Keratinocyte (primary cell): ENCODE measurements around the gene SMIM27. TPM values are rescaled to one million over a fixed set of nuclear protein-coding genes. Genes with fewer than 3 reads are reported as not detected.
"Not testable (repeated sequence)": the region's sequence is repeated elsewhere in the genome, so short reads cannot be mapped to it uniquely, and the experiment has no call there.

Source experiments
- DNase-seq: peaks from one replicate; pipeline ENCODE4 v3.0.0-alpha.2; 2011; ENCODE audit warnings: low read depth, missing footprints, low spot score
- FAIRE-seq: peaks from 2 replicates; lab custom pipeline; 2011; peaks lifted over from hg19 to GRCh38; lab: Jason Lieb, UNC
- H2AFZ ChIP-seq: 2 replicates; pipeline ENCODE4 v1.6.0; 2012; ENCODE audit warnings: low read length, control low read depth, inconsistent platforms; ENCODE audit not compliant: control insufficient read depth
- H3K27ac ChIP-seq: 2 replicates; pipeline ENCODE4 v1.5.1; 2011; ENCODE audit warnings: low read length; ENCODE audit not compliant: control insufficient read depth, insufficient read depth
- H3K27me3 ChIP-seq: 3 replicates; pipeline ENCODE4 v1.6.0; 2011; ENCODE audit warnings: low read length; ENCODE audit not compliant: control insufficient read depth, insufficient read depth; ENCODE audit errors: extremely low read depth
- H3K36me3 ChIP-seq, 2 experiments: 2 replicates in 1 of 2; 3 replicates in 1 of 2; pipeline ENCODE4 v1.5.1; 2011; ENCODE audit warnings: low read length in 2 of 2, mild to moderate bottlenecking in 1 of 2; ENCODE audit not compliant: control insufficient read depth in 2 of 2, insufficient read depth in 2 of 2; ENCODE audit errors: extremely low read depth in 1 of 2
- H3K4me1 ChIP-seq: 3 replicates; pipeline ENCODE4 v1.5.1; 2011; ENCODE audit warnings: low read length; ENCODE audit not compliant: control insufficient read depth, insufficient read depth; ENCODE audit errors: extremely low read depth
- H3K4me2 ChIP-seq: 3 replicates; pipeline ENCODE4 v1.6.0; 2011; ENCODE audit warnings: low read depth, low read length; ENCODE audit not compliant: control insufficient read depth, insufficient read depth; ENCODE audit errors: extremely low read depth
- H3K4me3 ChIP-seq, 3 experiments: fragments of 200-600 bp in 1 of 3; sonication (generic) in 1 of 3; 2 replicates in 2 of 3; 3 replicates in 1 of 3; pipeline ENCODE4 v1.5.1; 2011 to 2016; ENCODE audit warnings: low read length in 3 of 3, mild to moderate bottlenecking in 3 of 3, control low read depth in 2 of 3, inconsistent platforms in 1 of 3, low read depth in 1 of 3, mixed read lengths in 1 of 3, mixed run types in 1 of 3, moderate library complexity in 1 of 3; ENCODE audit not compliant: control insufficient read depth in 2 of 3, insufficient read depth in 2 of 3; ENCODE audit errors: extremely low read depth in 1 of 3
- H3K79me2 ChIP-seq: 2 replicates; pipeline ENCODE4 v1.6.0; 2012; ENCODE audit warnings: low read length; ENCODE audit not compliant: control insufficient read depth, insufficient read depth
- H3K9ac ChIP-seq: 3 replicates; pipeline ENCODE4 v1.6.0; 2011; ENCODE audit warnings: low read length; ENCODE audit not compliant: control insufficient read depth, insufficient read depth; ENCODE audit errors: extremely low read depth
- H3K9me1 ChIP-seq: 3 replicates; pipeline ENCODE4 v1.6.0; 2011; ENCODE audit warnings: low read length; ENCODE audit not compliant: control insufficient read depth, insufficient read depth; ENCODE audit errors: extremely low read depth
- H3K9me3 ChIP-seq: 2 replicates; pipeline ENCODE4 v1.5.1; 2012; ENCODE audit warnings: low read depth, low read length; ENCODE audit not compliant: control insufficient read depth
- H4K20me1 ChIP-seq: 3 replicates; pipeline ENCODE4 v1.6.0; 2011; ENCODE audit warnings: low read length; ENCODE audit not compliant: control insufficient read depth, insufficient read depth; ENCODE audit errors: extremely low read depth
- CTCF ChIP-seq, 3 experiments: IDR thresholded peaks in 1 of 3; conservative IDR thresholded peaks in 1 of 3; optimal IDR thresholded peaks in 1 of 3; 2 replicates in 2 of 3; 3 replicates in 1 of 3; pipeline versions ENCODE3 to v1.5.1; 2011; ENCODE audit warnings: low read length in 3 of 3, mild to moderate bottlenecking in 3 of 3, moderate library complexity in 2 of 3, control low read depth in 1 of 3, inconsistent platforms in 1 of 3; ENCODE audit not compliant: insufficient read depth in 2 of 3; ENCODE audit errors: extremely low read depth in 1 of 3
- EZH2 ChIP-seq: IDR thresholded peaks from one replicate; pipeline ENCODE4 v1.6.1; 2012; ENCODE audit warnings: inconsistent platforms, mild to moderate bottlenecking, low read length, moderate library complexity
- dilution Hi-C: fragments of 300-500 bp; cut with MboI; formaldehyde crosslinking; loops from one replicate; pipeline ENCODE4 v1.7.0; 2020; ENCODE audit warnings: low sequenced_read_pairs; ENCODE audit not compliant: extremely low pct_ligation_motif_present
- polyA plus RNA-seq, 5 experiments: library from polyadenylated mRNA; depleted of rRNA in 3 of 5; stranded (reverse) in 3 of 5; stranded (forward) in 1 of 5; unstranded in 1 of 5; fragments of >200 nt; gene quantifications; 1 replicate in 1 of 5; 2 replicates in 3 of 5; 3 replicates in 1 of 5; pipeline versions ENCODE4 v1.2.1 to v1.2.3, GENCODE V29; 2011 to 2012; ENCODE audit warnings: missing spikeins in 2 of 5, low read depth in 1 of 5, low replicate concordance in 1 of 5

Gene SMIM27
- polyA plus RNA-seq, 1 donor (not counting 4 experiments of a cell fraction or from before 2014, with no cell fraction given) = 13.0 TPM

GRCh38 chr9:32523910-32524309 lies 28.2 kb upstream of the SMIM27 start:
- H3K79me2 ChIP-seq = peaks cover 58% of the 10 kb centered on the region
- no peak overlapping the region for H3K27ac ChIP-seq
- no peaks in the 10 kb centered on the region for H3K27me3 ChIP-seq
- peak overlapping the region; percentile 91 for H3K4me2 ChIP-seq
- no peak overlapping the region for H2AFZ ChIP-seq
- H4K20me1 ChIP-seq = no peaks in the 10 kb centered on the region
- FAIRE-seq (no peak), DNase-seq (no peak)
- peak overlapping the region in 1 of 3 experiments; percentile 78 for H3K4me3 ChIP-seq
- H3K9me3 ChIP-seq = no peaks in the 10 kb centered on the region
- no peak for TF ChIP-seq CTCF (optimal IDR thresholded peaks at IDR 0.05 in 1 of 3, IDR thresholded peaks at IDR 0.05 in 1 of 3, conservative IDR thresholded peaks at IDR 0.05 in 1 of 3; ENCODE audit: extremely low read depth in 1 of 3, insufficient read depth in 2 of 3, low read length in 3 of 3)
- TF ChIP-seq EZH2 = no peak
- dilution Hi-C loops = no loop called here
- H3K36me3 ChIP-seq = peaks cover 0 to 2% of the 10 kb centered on the region in 2 experiments
- H3K9ac ChIP-seq = no peak overlapping the region
- H3K9me1 ChIP-seq = no peaks in the 10 kb centered on the region
- H3K4me1 ChIP-seq = peaks cover 11% of the 10 kb centered on the region

DNA sequence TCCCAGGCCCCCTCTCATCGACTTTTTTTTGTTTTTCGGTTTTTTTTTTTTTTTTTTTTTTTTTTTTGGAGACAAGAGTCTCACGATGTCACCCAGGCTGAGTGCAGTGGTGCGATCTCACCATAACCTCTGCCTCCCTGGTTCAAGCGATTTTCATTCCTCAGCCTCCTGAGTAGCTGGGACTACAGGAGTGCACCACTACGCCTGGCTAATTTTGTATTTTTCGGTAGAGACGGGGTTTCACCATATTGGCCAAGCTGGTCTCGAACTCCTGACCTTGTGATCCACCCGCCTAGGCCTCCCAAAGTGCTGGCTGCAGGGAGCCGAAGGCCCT lies 27.6 kb upstream of the SMIM27 start:
- H2AFZ ChIP-seq, FAIRE-seq, dilution Hi-C loops, DNase-seq, H3K36me3 ChIP-seq, H3K27me3 ChIP-seq, H3K9me3 ChIP-seq, H3K9me1 ChIP-seq, H3K27ac ChIP-seq, H4K20me1 ChIP-seq: not testable (repeated sequence)
- peaks cover 58% of the 10 kb centered on the region for H3K79me2 ChIP-seq
- peak overlapping the region; percentile 78 for H3K9ac ChIP-seq
- H3K4me2 ChIP-seq = peak overlapping the region; percentile 91
- H3K4me1 ChIP-seq = peaks cover 11% of the 10 kb centered on the region
- H3K4me3 ChIP-seq = peak overlapping the region; percentile 50 to 78 (median 73)
